BLaER1 treated with 17β-estradiol and CSF1 and Interleukin-3, amounts not matched to agents 10 nM and 100 nM (cell line): ENCODE data around the gene TIGD4.
"Not testable (repeated sequence)": the region's sequence is repeated elsewhere in the genome, so short reads cannot be mapped to it uniquely, and the experiment has no call there.

ENCODE experiments used
- H3K27ac ChIP-seq, 11 experiments: shearing (Covaris generic); formaldehyde crosslinking; 2 replicates each; pipeline ENCODE4 v1.8.1; 2022
- H3K27me3 ChIP-seq, 11 experiments: shearing (Covaris generic); formaldehyde crosslinking; 2 replicates each; pipeline ENCODE4 v1.8.1; 2022
- H3K36me3 ChIP-seq, 11 experiments: shearing (Covaris generic); formaldehyde crosslinking; 2 replicates each; pipeline ENCODE4 v1.8.1; 2022
- H3K4me1 ChIP-seq, 10 experiments: shearing (Covaris generic); formaldehyde crosslinking; 2 replicates each; pipeline ENCODE4 v1.8.1; 2022
- H3K4me2 ChIP-seq, 11 experiments: shearing (Covaris generic); formaldehyde crosslinking; 2 replicates each; pipeline ENCODE4 v1.8.1; 2022
- H3K4me3 ChIP-seq, 10 experiments: shearing (Covaris generic); formaldehyde crosslinking; 2 replicates each; pipeline ENCODE4 v1.8.1; 2022
- H3K9ac ChIP-seq, 11 experiments: shearing (Covaris generic); formaldehyde crosslinking; 2 replicates each; pipeline ENCODE4 v1.8.1; 2022
- H3K9me3 ChIP-seq, 11 experiments: shearing (Covaris generic); formaldehyde crosslinking; replicated peaks in 1 of 11; 2 replicates each; pipeline ENCODE4 v1.8.1; 2022
- H4K20me1 ChIP-seq, 11 experiments: shearing (Covaris generic); formaldehyde crosslinking; 2 replicates each; pipeline ENCODE4 v1.8.1; 2022
- Cebpa-rat ChIP-seq, 11 experiments: shearing (Covaris generic); IDR thresholded peaks; 2 replicates each; pipeline ENCODE4 v1.8.1; 2022

TIGD4 gene

DNA sequence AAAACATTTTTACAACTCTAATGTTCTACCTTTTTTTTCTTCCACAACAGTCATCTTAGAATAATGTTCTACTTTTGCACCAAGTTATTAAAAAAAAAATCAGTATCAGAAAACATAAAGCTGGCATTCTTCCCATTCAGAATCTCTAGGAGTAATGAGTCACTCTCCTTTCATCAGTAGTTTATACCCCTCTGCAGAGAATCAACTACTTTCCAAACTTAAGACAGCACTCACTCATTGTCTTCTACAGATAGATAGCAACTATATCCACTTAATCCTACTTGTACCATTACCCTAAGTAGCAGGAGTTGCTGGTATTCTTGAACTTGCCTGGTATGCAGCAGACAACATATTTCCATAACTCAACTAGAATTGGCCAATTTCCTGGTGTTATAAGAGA is 3.2 kb downstream of the TIGD4 start:
- Histone ChIP-seq H4K20me1 (peaks cover 0 to 12% (median 9%) of the 10 kb centered on the region in 11 experiments; a peak in 13 of 22 replicates), H3K27me3 (no peaks in the 10 kb centered on the region), H3K4me1 (peaks cover 25 to 34% (median 30%) of the 10 kb centered on the region in 10 experiments), H3K4me3 (no peak overlapping the region), H3K27ac (no peak overlapping the region), H3K9ac (no peak overlapping the region), H3K4me2 (no peak overlapping the region), H3K36me3 (no peaks in the 10 kb centered on the region), H3K9me3 (no peaks in the 10 kb centered on the region)
- no peak for TF ChIP-seq Cebpa-rat (IDR thresholded peaks at IDR 0.05)

DNA sequence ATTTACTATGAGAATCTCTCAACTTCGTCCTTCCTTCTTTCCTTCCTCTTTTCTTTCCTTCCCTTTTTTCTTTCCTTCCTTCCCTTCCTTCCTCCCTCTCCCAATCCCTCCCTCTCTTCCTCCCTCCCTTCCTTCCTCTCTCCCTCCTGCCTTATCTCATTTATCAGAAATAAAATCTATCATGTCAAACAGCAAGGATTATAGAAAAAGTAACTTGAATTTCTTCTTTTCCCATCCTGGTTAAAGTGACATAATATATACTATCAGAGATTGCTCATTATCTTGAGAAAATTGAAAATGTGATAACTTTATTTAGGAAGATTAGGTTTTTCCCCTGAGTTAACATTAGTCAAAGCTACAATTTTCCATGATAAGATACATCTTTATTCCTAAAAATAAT is 5.6 kb downstream of the TIGD4 start:
- Histone ChIP-seq H3K36me3 (no peaks in the 10 kb centered on the region), H3K4me1 (peaks cover 14 to 23% (median 19%) of the 10 kb centered on the region in 10 experiments), H3K4me3 (no peak overlapping the region), H3K9me3 (no peaks in the 10 kb centered on the region), H3K27me3 (no peaks in the 10 kb centered on the region), H4K20me1 (no peaks in the 10 kb centered on the region), H3K4me2 (no peak overlapping the region), H3K9ac (no peak overlapping the region), H3K27ac (no peak overlapping the region)
- TF ChIP-seq Cebpa-rat (IDR thresholded peaks at IDR 0.05), result no peak

DNA sequence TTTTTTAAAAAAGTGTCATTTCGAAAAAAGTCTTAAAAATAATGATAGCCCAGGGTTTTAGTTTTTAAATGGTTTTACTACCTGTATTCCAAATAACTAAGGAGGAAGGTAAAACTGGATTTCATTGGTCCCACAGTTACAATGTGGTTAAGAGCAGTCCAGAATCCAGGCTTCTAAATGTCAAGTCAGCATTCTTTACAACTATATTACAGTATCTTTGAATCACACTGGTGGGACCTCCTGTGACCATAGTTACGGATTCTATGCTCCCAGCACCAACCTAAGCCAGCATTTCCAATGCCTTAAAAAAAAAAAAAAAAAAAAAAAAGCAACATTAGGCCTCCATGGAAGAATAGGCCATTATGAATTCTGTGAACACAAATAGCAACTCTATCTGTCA is 6.2 kb downstream of the TIGD4 start:
- Histone ChIP-seq H3K4me2 (no peak overlapping the region), H3K4me3 (no peak overlapping the region)
- TF ChIP-seq Cebpa-rat (IDR thresholded peaks at IDR 0.05), result no peak

DNA sequence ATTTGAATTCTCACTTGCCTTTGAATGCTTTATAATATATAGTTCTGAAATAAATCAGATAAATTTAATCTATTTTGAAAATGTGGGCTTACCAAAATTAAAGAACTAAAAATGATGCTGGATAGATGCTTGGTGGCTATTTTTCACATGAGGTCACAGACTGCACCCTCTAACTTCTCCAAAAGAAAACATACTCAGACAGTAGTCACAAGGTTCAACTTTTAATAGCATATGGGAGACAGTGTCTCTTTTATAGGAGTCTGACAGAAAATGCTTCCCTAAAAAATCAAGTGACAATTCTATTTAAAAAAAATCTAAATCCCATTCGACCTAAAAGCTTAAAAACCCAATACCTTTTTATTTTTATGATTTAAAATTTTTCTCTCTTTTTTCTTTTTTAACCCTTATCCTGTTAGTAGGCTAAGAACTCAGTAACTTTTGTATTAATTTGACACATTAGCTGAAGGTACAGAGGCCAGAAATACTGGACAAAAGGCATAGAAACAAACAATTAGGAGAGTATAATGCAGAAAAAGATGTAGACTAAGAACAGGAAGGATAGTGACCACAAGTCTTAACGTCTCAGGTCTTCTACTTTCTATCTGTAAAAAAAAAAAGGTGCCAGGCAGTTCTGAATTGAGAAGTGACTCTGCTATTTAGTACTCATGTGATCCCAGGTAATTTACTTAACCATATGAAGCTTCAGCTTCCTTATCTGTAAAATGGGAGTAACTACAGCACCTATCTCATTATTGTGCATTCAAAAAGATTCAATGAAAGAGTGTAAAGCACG is 7.6 kb downstream of the TIGD4 start:
- H3K27me3 ChIP-seq, result no peaks in the 10 kb centered on the region

More for the DNA sequence above, 6.2 kb downstream of the TIGD4 start:
- no peaks in the 10 kb centered on the region for H3K27me3 ChIP-seq
- H3K27ac ChIP-seq, result no peak overlapping the region
- no peaks in the 10 kb centered on the region for H4K20me1 ChIP-seq
- H3K36me3 ChIP-seq, result no peaks in the 10 kb centered on the region
- no peaks in the 10 kb centered on the region for H3K9me3 ChIP-seq
- H3K4me1 ChIP-seq, result peaks cover 8 to 17% (median 13%) of the 10 kb centered on the region in 10 experiments
- no peak overlapping the region for H3K9ac ChIP-seq

DNA sequence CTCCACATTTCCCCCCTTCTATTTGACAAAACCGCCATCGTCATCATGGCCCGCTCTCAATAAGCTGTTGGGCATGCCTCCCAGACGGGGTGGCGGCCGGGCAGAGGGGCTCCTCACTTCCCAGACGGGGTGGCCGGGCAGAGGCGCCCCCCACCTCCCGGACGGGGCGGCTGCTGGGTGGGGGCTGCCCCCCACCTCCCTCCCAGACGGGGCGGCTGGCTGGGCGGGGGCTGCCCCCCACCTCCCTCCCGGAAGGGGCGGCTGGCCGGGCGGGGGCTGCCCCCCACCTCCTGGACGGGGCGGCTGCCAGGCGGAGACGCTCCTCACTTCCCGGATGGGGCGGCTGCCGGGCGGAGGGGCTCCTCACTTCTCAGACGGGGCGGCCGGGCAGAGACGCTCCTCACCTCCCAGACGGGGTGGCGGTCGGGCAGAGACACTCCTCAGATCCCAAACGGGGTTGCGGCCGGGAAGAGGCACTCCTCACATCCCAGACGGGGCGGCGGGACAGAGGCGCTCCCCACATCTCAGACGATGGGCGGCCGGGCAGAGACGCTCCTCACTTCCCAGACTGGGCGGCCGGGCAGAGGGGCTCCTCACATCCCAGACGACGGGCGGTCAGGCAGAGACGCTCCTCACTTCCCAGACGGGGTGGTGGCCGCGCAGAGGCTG is 14.3 kb downstream of the TIGD4 start:
- not testable (repeated sequence) for H3K9ac ChIP-seq, H3K27me3 ChIP-seq, H3K4me2 ChIP-seq, H3K36me3 ChIP-seq, H3K27ac ChIP-seq, H3K4me3 ChIP-seq, H4K20me1 ChIP-seq
- Histone ChIP-seq H3K9me3 (peaks cover 0 to 18% (median 10%) of the 10 kb centered on the region in 11 experiments; a peak in 14 of 22 replicates), H3K4me1 (peaks cover 0 to 13% (median 3%) of the 10 kb centered on the region in 10 experiments; a peak in 8 of 20 replicates)

More for the DNA sequence above, 7.6 kb downstream of the TIGD4 start:
- H3K4me2 ChIP-seq, result peak overlapping the region in 3 of 11 experiments; percentile 4 to 29 (median 18); a peak in 3 of 22 replicates
- H3K9me3 ChIP-seq, result no peaks in the 10 kb centered on the region
- no peaks in the 10 kb centered on the region for H3K36me3 ChIP-seq
- no peaks in the 10 kb centered on the region for H4K20me1 ChIP-seq
- no peak overlapping the region for H3K27ac ChIP-seq
- no peak for TF ChIP-seq Cebpa-rat (IDR thresholded peaks at IDR 0.05)
- H3K4me1 ChIP-seq, result peaks cover 0 to 9% (median 4%) of the 10 kb centered on the region in 10 experiments; a peak in 7 of 20 replicates
- no peak overlapping the region for H3K9ac ChIP-seq
- no peak overlapping the region for H3K4me3 ChIP-seq

DNA sequence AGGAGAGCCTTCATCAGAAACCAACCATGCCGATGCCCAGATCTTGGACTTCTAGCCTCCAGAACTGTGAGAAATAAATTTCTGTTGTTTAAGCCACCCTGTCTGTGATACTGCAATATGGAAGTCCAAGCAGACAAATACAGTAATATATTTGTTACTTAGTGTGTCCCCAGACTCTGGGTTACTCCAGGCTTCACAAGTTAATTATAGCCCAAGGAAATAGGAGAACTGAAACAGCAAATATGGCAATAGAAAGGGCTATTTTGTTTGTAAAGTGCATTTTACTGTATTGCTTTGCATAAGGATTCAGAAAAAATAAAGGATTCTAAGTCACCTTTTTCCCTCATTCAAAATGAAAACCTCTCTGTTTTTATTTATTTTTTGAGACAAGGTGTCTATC is 15.7 kb downstream of the TIGD4 start:
- H3K4me3 ChIP-seq, result no peak overlapping the region
- H3K9me3 ChIP-seq, result peaks cover 0 to 18% (median 10%) of the 10 kb centered on the region in 11 experiments; a peak in 14 of 22 replicates
- TF ChIP-seq Cebpa-rat (IDR thresholded peaks at IDR 0.05), result no peak
- H3K27me3 ChIP-seq, result no peaks in the 10 kb centered on the region
- peak overlapping the region in 3 of 11 experiments; percentile 47 to 65 (median 60); a peak in 7 of 22 replicates for H3K4me2 ChIP-seq
- no peaks in the 10 kb centered on the region for H3K36me3 ChIP-seq
- H3K9ac ChIP-seq, result no peak overlapping the region
- no peaks in the 10 kb centered on the region for H4K20me1 ChIP-seq
- H3K27ac ChIP-seq, result no peak overlapping the region
- H3K4me1 ChIP-seq, result peaks cover 0 to 13% (median 3%) of the 10 kb centered on the region in 10 experiments; a peak in 8 of 20 replicates

DNA sequence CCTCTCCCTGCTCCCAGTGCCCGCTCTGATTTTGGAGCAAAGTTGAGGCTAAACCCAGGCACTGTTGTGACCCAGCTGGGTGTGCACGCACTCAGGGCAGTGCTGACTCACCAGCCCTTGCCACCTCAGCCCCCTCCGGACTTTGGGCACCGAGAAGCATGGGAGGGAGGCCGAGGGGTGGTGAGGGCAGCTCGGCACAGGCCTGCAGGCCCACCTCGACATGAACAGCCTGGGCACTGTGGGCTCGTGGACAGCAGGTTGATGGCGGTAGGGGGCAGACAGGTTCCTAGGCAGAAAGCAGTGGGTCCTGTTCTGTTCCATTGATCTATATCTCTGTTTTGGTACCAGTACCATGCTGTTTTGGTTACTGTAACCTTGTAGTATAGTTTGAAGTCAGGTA is 30.9 kb downstream of the TIGD4 start:
- no peaks in the 10 kb centered on the region for H3K36me3 ChIP-seq
- H3K4me3 ChIP-seq, result no peak overlapping the region
- H3K27me3 ChIP-seq, result no peaks in the 10 kb centered on the region
- no peaks in the 10 kb centered on the region for H3K4me1 ChIP-seq
- H3K27ac ChIP-seq, result no peak overlapping the region
- no peaks in the 10 kb centered on the region for H4K20me1 ChIP-seq
- no peak for TF ChIP-seq Cebpa-rat (IDR thresholded peaks at IDR 0.05)
- H3K9me3 ChIP-seq, result peaks cover 15 to 26% (median 21%) of the 10 kb centered on the region in 11 experiments
- no peak overlapping the region for H3K9ac ChIP-seq
- H3K4me2 ChIP-seq, result no peak overlapping the region

DNA sequence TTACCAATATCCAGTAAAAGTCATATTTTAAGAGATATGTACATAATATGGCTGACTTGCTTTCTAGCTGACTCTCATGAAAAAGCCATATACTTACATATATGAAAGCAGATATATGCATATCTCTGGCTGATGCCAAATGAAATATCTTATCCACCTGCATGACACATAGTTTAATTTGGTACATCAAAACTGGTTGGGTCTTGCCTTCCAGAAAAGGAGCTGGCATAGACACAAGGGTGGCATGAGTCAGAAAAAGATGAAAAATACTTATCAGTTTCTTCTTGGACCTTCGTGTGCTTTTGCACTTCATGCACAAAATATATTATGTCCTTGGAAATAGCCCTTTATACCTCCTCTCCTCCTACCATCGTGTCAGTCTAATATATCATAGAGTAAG is 32.1 kb downstream of the TIGD4 start:
- H3K4me3 ChIP-seq, result no peak overlapping the region
- TF ChIP-seq Cebpa-rat (IDR thresholded peaks at IDR 0.05), result no peak
- no peak overlapping the region for H3K4me2 ChIP-seq
- no peak overlapping the region for H3K9ac ChIP-seq
- H3K4me1 ChIP-seq, result no peaks in the 10 kb centered on the region
- H3K27ac ChIP-seq, result no peak overlapping the region
- peaks cover 14 to 22% (median 18%) of the 10 kb centered on the region in 11 experiments for H3K9me3 ChIP-seq
- H4K20me1 ChIP-seq, result no peaks in the 10 kb centered on the region
- H3K27me3 ChIP-seq, result no peaks in the 10 kb centered on the region
- H3K36me3 ChIP-seq, result no peaks in the 10 kb centered on the region

DNA sequence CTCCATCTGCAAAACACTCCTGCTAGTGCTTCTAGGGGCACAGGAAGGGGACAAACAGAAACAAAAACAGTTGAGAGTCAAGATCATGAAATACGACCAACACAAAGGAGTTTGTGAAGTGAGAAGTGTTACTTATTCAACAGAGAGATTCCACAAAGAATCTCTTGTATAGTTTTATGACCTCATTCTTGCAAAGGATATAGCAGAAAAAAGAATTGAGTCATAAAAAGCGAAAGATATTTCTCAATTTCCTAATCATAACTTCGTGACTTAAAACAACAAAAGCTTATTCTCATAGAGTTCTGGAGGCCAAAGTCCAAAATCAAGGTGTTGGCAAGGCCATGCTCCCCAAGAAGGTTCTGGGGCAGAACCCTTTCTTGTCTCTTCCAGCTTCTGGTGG is 40.7 kb downstream of the TIGD4 start:
- Histone ChIP-seq H3K9ac (no peak overlapping the region), H3K9me3 (no peaks in the 10 kb centered on the region), H3K27me3 (no peaks in the 10 kb centered on the region), H3K36me3 (no peaks in the 10 kb centered on the region), H3K4me2 (no peak overlapping the region), H3K4me3 (no peak overlapping the region), H3K27ac (no peak overlapping the region), H4K20me1 (no peaks in the 10 kb centered on the region; a peak in 1 of 22 replicates), H3K4me1 (peaks cover 0 to 13% (median 0%) of the 10 kb centered on the region in 10 experiments; a peak in 6 of 20 replicates)
- TF ChIP-seq Cebpa-rat (IDR thresholded peaks at IDR 0.05), result no peak
